ENCODE data around the gene P2RX2.

P2RX2 gene

GRCh38 chr12:132631666-132632065 lies 13.1 kb downstream of the P2RX2 start:
- Histone ChIP-seq H3K27ac (no peak overlapping the region), H3K4me3 (no peak overlapping the region)

- Histone ChIP-seq H3K27ac (no peak overlapping the region), H3K4me3 (no peak overlapping the region)
These were observed 14.1 kb downstream of the P2RX2 start for GRCh38 chr12:132632521-132633228.

GRCh38 chr12:132633398-132633797 lies 14.8 kb downstream of the P2RX2 start:
- no peak overlapping the region for H3K4me3 ChIP-seq
- H3K27ac ChIP-seq = peak overlapping the region in 1 of 21 experiments; percentile 30

GRCh38 chr12:132633901-132634300 lies 15.3 kb downstream of the P2RX2 start:
- Histone ChIP-seq H3K27ac (peak overlapping the region in 1 of 21 experiments; percentile 30), H3K4me3 (no peak overlapping the region)

GRCh38 chr12:132634411-132634990 lies 15.9 kb downstream of the P2RX2 start:
- H3K27ac ChIP-seq = no peak overlapping the region

GRCh38 chr12:132635076-132635955 lies 16.7 kb downstream of the P2RX2 start:
- H3K27ac ChIP-seq = no peak overlapping the region
- H3K4me3 ChIP-seq = no peak overlapping the region

More at GRCh38 chr12:132634411-132634990, 15.9 kb downstream of the P2RX2 start:
- no peak overlapping the region for H3K4me3 ChIP-seq

- Histone ChIP-seq H3K4me3 (no peak overlapping the region), H3K27ac (no peak overlapping the region)
These were observed 19.2 kb downstream of the P2RX2 start for GRCh38 chr12:132637811-132638210.

DNA sequence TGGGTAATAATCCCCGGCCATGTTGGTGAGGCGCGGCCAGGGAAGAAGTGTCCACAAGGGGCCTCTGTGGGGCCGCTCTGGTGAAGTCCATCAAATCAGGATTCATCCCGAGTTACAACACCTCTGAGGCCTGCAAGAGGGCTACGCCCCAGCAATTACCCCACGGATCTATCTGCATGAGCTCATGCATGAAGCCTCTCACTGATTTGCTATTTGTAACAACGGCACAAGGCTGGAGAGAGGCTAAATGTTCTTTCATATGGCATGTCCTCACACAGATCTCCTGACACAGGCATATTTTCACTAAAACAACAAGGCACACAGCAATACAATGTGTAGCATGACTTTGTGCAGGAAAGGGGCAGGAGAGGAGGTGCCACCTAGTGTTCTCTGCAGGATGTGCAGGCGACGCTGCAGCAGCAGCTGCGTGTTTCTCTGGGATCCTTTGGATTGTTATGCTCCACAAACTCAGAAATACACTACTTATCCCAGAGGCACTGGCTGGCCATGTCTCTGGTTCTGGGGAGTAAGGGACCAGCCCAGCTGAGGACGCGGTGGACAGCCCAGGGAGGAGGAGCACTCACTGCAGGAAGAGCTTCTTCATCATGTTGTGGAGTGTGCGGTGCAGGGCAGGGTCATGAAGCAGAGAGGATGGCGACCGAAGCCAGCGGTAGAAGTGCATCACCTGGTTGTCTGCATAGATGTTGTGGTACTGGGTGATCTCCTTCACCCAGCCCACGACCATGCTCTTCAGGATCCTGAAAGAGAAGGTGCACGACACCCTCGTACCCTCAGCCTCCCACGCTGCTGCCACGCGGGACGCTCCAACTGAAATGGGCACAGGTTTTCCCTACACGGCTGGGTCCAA lies 20.2 kb downstream of the P2RX2 start:
- Histone ChIP-seq H3K4me3 (no peak overlapping the region), H3K27ac (no peak overlapping the region)

GRCh38 chr12:132639956-132640520 lies 21.5 kb downstream of the P2RX2 start:
- H3K27ac ChIP-seq = no peak overlapping the region
- no peak overlapping the region for H3K4me3 ChIP-seq

DNA sequence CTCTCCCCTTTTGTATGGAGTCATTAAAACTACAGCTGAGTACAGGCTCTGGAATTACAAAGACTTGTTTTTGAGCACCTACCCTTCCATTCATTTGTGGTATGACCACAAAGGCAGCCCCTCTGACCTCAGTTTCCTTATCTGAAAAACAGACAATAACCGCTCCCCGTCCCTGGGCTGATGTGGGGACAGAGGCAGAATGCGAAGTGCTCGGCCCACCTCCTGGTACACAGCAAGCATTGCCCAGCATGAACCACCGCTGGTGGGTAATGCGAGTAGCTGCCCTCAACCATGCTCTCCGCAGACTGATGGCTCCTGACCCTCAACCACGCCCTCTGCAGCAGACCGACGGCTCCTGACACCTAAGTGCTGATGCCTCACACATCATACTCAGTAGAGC lies 22.4 kb downstream of the P2RX2 start:
- Histone ChIP-seq H3K27ac (no peak overlapping the region), H3K4me3 (no peak overlapping the region)

GRCh38 chr12:132641811-132642650 lies 23.5 kb downstream of the P2RX2 start:
- no peak overlapping the region for H3K27ac ChIP-seq

DNA sequence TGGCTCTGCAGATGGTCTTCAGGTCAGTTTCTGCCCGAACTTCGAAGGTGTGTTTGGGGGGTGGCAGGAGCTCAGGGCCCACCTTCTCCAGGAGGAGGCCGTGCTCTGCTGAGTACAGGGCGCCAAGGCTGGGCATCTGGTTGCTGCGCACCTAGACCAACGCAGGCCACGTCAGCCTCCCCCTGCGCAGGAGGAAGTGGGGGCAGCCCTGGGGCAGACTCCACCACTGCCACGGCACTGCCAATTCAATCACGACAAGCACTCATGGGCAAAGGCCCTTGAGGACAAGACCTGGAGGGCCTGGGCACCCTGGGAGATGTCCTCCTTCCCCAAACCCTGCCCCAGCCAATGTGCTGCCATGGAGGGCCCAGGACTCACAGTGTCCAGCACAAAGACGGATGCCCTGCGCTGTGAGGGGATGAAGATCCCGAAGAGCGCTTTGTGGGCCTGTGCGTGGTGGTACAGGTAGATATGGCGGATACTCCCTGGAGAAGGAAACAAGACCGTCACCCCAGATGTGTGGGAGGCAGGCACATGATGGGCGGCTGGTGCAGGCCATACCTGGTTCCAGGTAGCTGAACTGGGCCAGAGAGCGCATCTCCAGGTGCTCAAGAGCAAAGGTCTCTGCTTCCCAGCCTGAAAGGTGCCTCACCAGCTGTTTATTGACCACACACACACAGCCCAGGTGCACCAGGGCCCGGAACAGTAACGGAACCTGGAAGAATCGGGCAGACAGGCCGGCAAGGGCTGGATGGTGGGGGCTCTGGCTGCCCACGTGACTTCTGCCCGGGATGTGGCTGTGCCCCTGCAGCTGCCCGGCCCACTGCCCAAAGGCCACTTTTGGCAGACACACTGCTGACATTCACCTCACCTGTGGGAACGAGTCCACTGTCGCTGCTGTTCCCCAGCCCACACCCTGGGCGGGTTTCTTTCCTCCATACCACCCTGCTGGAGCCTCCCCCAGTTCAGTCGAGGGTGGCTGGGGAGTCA lies 24.6 kb downstream of the P2RX2 start:
- no peak overlapping the region for H3K27ac ChIP-seq
- no peak overlapping the region for H3K4me3 ChIP-seq

More at GRCh38 chr12:132641811-132642650, 23.5 kb downstream of the P2RX2 start:
- H3K4me3 ChIP-seq = no peak overlapping the region

DNA sequence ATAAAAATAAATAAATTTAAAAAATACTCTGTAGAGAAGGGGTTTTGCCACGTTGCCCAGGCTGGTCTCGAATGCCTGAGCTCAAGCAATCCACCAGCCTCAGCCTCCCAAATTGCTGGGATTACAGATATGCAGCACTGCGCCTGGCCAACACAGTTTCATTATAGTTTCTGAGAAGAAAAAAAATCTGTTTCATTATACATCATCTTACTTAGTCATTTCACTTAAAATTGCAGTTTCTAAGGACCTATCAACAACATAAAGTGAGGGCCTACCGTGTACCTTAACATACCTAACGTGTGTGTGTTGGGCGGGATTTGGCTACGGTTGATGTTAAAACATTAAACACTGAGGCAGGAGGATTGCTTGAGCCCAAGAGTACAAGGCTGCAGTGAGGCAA lies 28.3 kb downstream of the P2RX2 start:
- H3K27ac ChIP-seq = no peak overlapping the region
- H3K4me3 ChIP-seq = no peak overlapping the region

- Histone ChIP-seq H3K27ac (no peak overlapping the region), H3K4me3 (no peak overlapping the region)
These were observed 29.3 kb downstream of the P2RX2 start for GRCh38 chr12:132647858-132648257.

DNA sequence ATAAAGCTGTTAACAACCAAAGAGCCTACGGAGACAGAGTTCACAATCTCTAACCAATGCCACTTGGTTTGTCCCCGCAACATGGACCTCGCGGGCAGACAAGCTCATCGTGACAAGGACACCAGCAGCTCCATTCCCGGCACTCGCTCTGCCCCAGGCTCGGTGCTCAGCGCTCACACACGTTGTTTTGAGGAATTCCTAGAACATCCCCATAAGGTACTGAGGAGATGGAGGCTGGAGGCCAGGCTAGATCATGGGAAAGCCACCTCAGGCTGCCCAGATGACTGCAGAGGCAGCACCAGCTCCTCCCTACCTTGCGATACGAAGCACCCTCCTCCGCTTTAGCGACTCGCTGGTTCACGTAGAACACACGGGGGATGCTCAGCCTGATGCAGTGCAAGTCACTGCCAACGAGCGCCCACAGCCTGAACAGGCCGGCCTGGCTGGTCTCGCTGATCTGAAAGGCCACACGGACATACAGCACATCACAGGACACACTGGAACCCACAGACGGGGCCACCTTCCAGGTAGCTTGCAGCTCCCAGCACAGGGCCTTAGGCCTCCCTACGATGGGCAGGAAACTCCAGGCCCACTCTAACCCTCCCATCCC lies 30.1 kb downstream of the P2RX2 start:
- Histone ChIP-seq H3K27ac (no peak overlapping the region), H3K4me3 (no peak overlapping the region)

DNA sequence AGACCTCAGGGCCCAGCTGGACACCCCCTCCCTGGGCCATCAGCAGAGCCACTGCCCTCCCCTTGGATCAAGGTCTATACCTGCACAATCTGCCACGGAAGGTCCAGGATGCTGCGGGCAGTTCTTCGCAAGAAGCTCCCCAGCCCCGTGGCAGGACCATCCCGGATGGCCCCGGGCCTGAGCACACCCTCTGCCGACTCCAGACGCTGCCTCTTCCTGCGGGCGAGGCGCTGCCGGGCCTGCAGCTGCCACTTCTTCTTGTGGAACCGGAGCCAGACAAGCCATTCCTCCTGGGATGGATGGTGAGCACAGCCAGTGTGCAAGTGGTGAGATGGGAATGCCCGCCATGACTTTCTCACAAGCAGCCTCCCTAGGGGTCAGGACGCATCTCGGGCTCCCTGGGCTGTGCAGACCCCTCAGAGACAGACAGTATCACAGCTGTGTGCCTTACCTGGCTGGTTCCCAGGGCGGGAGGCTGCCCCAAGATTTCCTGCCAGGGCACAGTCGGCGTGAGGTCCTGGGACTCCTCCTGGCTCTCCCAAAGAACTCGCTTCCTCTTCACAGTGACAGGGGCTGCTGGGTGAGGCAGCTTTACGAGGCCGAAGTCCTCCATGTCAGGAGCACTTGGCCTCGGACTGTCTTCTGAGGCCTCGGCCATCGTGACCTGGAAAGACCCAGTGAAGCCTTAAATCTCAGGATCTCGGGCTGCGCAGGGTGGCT lies 30.8 kb downstream of the P2RX2 start:
- Histone ChIP-seq H3K4me3 (no peak overlapping the region), H3K27ac (no peak overlapping the region)
